CD14-positive monocyte (primary cell): ENCODE data around the gene CALHM1. TPM values are rescaled to one million over a fixed set of nuclear protein-coding genes. Genes with fewer than 3 reads are reported as not detected.

Experiments used
- DNase-seq, 3 donors: peaks; one replicate each; pipeline ENCODE4 v3.0.0-alpha.2; 2011 to 2022
- H2AFZ ChIP-seq: 2 replicates; pipeline ENCODE4 v1.6.0; 2012; ENCODE audit warnings: mild to moderate bottlenecking, low read depth, low read length, inconsistent platforms; ENCODE audit not compliant: insufficient read depth, poor library complexity, severe bottlenecking
- H3K27ac ChIP-seq, 2 donors: 1 replicate in 1 of 2; 2 replicates in 1 of 2; pipeline ENCODE4 v1.5.1; 2012 to 2013; ENCODE audit warnings: low read length in 2 of 2, control low read depth in 1 of 2, inconsistent platforms in 1 of 2, low read depth in 1 of 2, mild to moderate bottlenecking in 1 of 2
- H3K27me3 ChIP-seq, 2 donors: one replicate each; pipeline versions ENCODE4 v1.6.0 to v1.6.1; 2011 to 2013; ENCODE audit warnings: low read length in 2 of 2; ENCODE audit not compliant: control insufficient read depth in 2 of 2, insufficient read depth in 2 of 2
- H3K36me3 ChIP-seq, 2 donors: replicated peaks in 1 of 2; 1 replicate in 1 of 2; 2 replicates in 1 of 2; pipeline versions ENCODE4 v1.5.1 to v1.6.1; 2012 to 2013; ENCODE audit warnings: low read length in 2 of 2, control low read depth in 1 of 2, inconsistent platforms in 1 of 2, mild to moderate bottlenecking in 1 of 2; ENCODE audit not compliant: insufficient read depth in 2 of 2, control insufficient read depth in 1 of 2
- H3K4me1 ChIP-seq, 2 donors: 1 replicate in 1 of 2; 2 replicates in 1 of 2; pipeline versions ENCODE4 v1.5.1 to v1.6.1; 2012 to 2013; ENCODE audit warnings: low read length in 2 of 2, control low read depth in 1 of 2, inconsistent platforms in 1 of 2, mild to moderate bottlenecking in 1 of 2, moderate library complexity in 1 of 2; ENCODE audit not compliant: insufficient read depth in 2 of 2, control insufficient read depth in 1 of 2
- H3K4me2 ChIP-seq: replicated peaks from 2 replicates; pipeline ENCODE3; 2012; ENCODE audit warnings: low read length, moderate library complexity, mild to moderate bottlenecking; ENCODE audit not compliant: poor library complexity, severe bottlenecking; ENCODE audit errors: extremely low read depth
- H3K4me3 ChIP-seq, 3 experiments: fragments of 200-600 bp in 1 of 3; sonication (generic) in 1 of 3; replicated peaks in 1 of 3; 1 replicate in 2 of 3; 2 replicates in 1 of 3; pipeline ENCODE4 v1.5.1; 2011 to 2013; ENCODE audit warnings: low read length in 3 of 3, mild to moderate bottlenecking in 3 of 3, control low read depth in 2 of 3, low read depth in 2 of 3, inconsistent platforms in 1 of 3, moderate library complexity in 1 of 3
- H3K79me2 ChIP-seq: 2 replicates; pipeline ENCODE4 v1.6.0; 2012; ENCODE audit warnings: mild to moderate bottlenecking, control low read depth, inconsistent platforms, low read length, moderate library complexity; ENCODE audit not compliant: insufficient read depth
- H3K9ac ChIP-seq: 2 replicates; pipeline ENCODE4 v1.6.0; 2017; ENCODE audit warnings: low read length, mild to moderate bottlenecking; ENCODE audit not compliant: insufficient read depth, poor library complexity, severe bottlenecking
- H3K9me3 ChIP-seq, 2 donors: replicated peaks in 1 of 2; 1 replicate in 1 of 2; 2 replicates in 1 of 2; pipeline versions ENCODE4 v1.5.1 to v1.6.1; 2012 to 2013; ENCODE audit warnings: low read length in 2 of 2, control low read depth in 1 of 2; ENCODE audit not compliant: control insufficient read depth in 1 of 2, insufficient read depth in 1 of 2
- H4K20me1 ChIP-seq: 2 replicates; pipeline ENCODE4 v1.6.0; 2012; ENCODE audit warnings: mild to moderate bottlenecking, low read length, control low read depth, moderate library complexity; ENCODE audit not compliant: insufficient read depth
- H3K27ac Mint-ChIP-seq, 7 donors: one replicate each; pipeline ENCODE4 v1.8.0; 2020; ENCODE audit warnings: mild to moderate bottlenecking in 7 of 7, mixed read lengths in 7 of 7, moderate library complexity in 6 of 7, inconsistent platforms in 2 of 7
- H3K27me3 Mint-ChIP-seq, 3 donors: one replicate each; pipeline ENCODE4 v1.8.0; 2021 to 2022; ENCODE audit warnings: low read depth in 3 of 3, mild to moderate bottlenecking in 3 of 3, mixed read lengths in 3 of 3, moderate library complexity in 3 of 3, inconsistent platforms in 1 of 3
- H3K36me3 Mint-ChIP-seq, 2 donors: one replicate each; pipeline ENCODE4 v1.8.0; 2020; ENCODE audit warnings: mixed read lengths in 2 of 2, inconsistent platforms in 1 of 2, mild to moderate bottlenecking in 1 of 2
- H3K4me1 Mint-ChIP-seq: one replicate; pipeline ENCODE4 v1.8.0; 2020; ENCODE audit warnings: mild to moderate bottlenecking, mixed read lengths
- H3K4me3 Mint-ChIP-seq, 2 donors: one replicate each; pipeline ENCODE4 v1.8.0; 2020; ENCODE audit warnings: mild to moderate bottlenecking in 2 of 2, mixed read lengths in 2 of 2, moderate library complexity in 1 of 2
- H3K9me3 Mint-ChIP-seq, 7 donors: one replicate each; pipeline ENCODE4 v1.8.0; 2020 to 2022; ENCODE audit warnings: mixed read lengths in 7 of 7, mild to moderate bottlenecking in 6 of 7, moderate library complexity in 6 of 7, inconsistent platforms in 2 of 7
- WGBS: methylation state at CpG from one replicate; pipeline ENCODE4 v1.1.5; 2013; ENCODE audit warnings: missing lambda C conversion rate; ENCODE audit not compliant: insufficient coverage; 5-methylcytosine and 5-hydroxymethylcytosine counted together
- intact Hi-C, 2 donors: fragments of 100-400 bp; cut with micrococcal nuclease; formaldehyde crosslinking; loops; one replicate each; pipeline versions ENCODE4 v1.15.0 to v1.15.1; 2023
- polyA plus RNA-seq, 3 donors: library from polyadenylated mRNA; depleted of rRNA in 1 of 3; unstranded in 2 of 3; stranded (reverse) in 1 of 3; fragments of 300-500 nt in 2 of 3; fragments of >200 nt in 1 of 3; fragmentation: Illumina TruSeq in 2 of 3; gene quantifications; 1 replicate in 2 of 3; 2 replicates in 1 of 3; pipeline ENCODE4 v1.2.3, GENCODE V29; 2012 to 2021
- TF ChIP-seq, protein P1 (sequence below): fragments of 200-600 bp; IDR thresholded peaks from one replicate; pipeline ENCODE4 v1.8.0; 2022; ENCODE audit warnings: antibody characterized with exemption, mild to moderate bottlenecking

Gene CALHM1
- polyA plus RNA-seq, 3 donors, result not detected

DNA sequence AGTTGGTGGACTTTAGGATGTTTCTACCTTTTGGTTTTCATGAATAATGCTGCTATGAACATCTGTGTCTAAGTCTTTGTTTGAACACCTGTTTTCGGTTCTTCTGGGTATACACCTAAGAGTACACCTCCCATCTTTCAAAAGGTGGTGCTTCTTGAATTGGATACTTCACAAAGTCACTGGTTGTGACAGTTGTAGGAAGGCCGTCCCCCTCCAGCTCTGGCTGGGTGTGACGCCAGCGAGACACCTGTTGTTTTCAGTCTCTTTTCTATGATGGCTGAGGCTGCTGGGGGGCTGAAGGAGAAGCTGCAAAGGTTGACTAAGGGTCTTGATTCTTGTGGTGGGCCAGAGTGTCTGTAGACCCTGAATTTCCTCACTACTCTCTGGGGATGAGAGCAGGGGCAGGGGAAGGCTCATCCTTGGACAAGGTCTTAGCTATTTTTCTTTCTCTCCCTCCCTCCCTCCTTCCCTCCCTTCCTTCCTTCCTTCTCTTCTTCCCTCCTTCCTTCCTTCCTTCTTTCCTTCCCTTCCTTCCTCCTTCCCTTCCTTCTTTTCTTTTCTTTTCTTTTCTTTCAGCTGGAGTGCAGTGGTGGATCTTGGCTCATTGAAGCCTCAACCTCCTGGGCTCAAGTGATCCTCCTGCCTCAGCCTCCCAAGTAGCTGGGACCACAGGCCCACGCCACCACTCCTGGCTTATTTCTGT lies 40.4 kb upstream of the CALHM1 start:
- Mint-ChIP-seq H3K9me3 (peaks cover 0 to 6% (median 0%) of the 10 kb centered on the region in 7 donors), H3K36me3 (peaks cover 0 to 3% of the 10 kb centered on the region in 2 donors), H3K27ac (no peak overlapping the region), H3K27me3 (peaks cover 44 to 57% (median 52%) of the 10 kb centered on the region in 3 donors), H3K4me3 (no peak overlapping the region), H3K4me1 (peaks cover 8% of the 10 kb centered on the region)
- Histone ChIP-seq H2AFZ (no peak overlapping the region), H3K9me3 (peaks cover 0 to 14% of the 10 kb centered on the region in 2 donors), H3K4me1 (peaks cover 3 to 12% of the 10 kb centered on the region in 2 donors), H3K9ac (no peak overlapping the region), H3K36me3 (no peaks in the 10 kb centered on the region), H3K27ac (no peak overlapping the region), H3K27me3 (peaks cover 22 to 37% of the 10 kb centered on the region in 2 donors), H3K79me2 (no peaks in the 10 kb centered on the region), H3K4me3 (no peak overlapping the region), H4K20me1 (no peaks in the 10 kb centered on the region), H3K4me2 (no peak overlapping the region)
- DNase-seq, result no peak
- WGBS, result 100% methylated on average over 2 of the region's 5 CpGs
- intact Hi-C loops, result no loop called here
- TF ChIP-seq, protein P1, sequence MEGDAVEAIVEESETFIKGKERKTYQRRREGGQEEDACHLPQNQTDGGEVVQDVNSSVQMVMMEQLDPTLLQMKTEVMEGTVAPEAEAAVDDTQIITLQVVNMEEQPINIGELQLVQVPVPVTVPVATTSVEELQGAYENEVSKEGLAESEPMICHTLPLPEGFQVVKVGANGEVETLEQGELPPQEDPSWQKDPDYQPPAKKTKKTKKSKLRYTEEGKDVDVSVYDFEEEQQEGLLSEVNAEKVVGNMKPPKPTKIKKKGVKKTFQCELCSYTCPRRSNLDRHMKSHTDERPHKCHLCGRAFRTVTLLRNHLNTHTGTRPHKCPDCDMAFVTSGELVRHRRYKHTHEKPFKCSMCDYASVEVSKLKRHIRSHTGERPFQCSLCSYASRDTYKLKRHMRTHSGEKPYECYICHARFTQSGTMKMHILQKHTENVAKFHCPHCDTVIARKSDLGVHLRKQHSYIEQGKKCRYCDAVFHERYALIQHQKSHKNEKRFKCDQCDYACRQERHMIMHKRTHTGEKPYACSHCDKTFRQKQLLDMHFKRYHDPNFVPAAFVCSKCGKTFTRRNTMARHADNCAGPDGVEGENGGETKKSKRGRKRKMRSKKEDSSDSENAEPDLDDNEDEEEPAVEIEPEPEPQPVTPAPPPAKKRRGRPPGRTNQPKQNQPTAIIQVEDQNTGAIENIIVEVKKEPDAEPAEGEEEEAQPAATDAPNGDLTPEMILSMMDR, result no peak

DNA sequence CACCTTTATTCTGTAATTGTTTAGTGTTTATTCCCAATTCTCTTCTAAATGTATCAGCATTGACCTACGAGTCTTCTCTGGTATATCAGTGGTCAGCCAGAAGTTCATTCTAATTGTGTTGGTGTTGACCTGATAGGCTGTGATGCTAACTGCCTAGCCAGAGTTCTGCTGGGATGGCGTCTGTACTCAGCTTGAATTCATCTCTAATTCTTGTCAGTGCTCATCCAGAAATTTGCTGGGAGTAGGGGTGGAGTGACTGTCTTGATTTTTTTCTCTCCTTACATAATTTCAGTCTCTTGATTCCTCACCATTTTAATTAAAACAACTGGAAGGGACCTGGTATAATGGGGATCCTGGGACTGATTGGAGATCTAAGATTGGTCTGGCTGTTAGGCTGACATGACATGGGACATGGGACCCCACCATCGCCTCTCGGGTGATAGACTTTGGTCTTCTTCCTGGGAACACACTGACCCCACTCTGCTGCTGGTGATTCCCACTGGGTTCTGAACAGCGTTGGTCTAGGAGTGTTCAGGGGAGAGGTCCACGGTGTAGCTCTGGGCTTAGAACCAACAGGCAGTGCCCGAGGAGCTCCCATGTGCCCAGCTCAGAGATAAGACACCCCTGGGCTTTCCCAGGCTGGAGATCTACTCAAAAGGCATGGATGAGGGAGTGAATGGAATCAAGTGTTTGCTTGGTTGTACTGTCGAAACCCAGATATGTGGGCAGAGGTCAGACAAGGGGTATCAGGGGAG lies 38.6 kb upstream of the CALHM1 start:
- peaks cover 57 to 64% (median 64%) of the 10 kb centered on the region in 3 donors for H3K27me3 Mint-ChIP-seq
- Histone ChIP-seq H3K79me2 (no peaks in the 10 kb centered on the region), H3K9ac (no peak overlapping the region), H3K4me3 (no peak overlapping the region), H3K4me2 (no peak overlapping the region), H4K20me1 (no peaks in the 10 kb centered on the region), H3K27me3 (peaks cover 35 to 49% of the 10 kb centered on the region in 2 donors), H2AFZ (no peak overlapping the region), H3K27ac (no peak overlapping the region), H3K36me3 (no peaks in the 10 kb centered on the region), H3K9me3 (peaks cover 0 to 14% of the 10 kb centered on the region in 2 donors), H3K4me1 (peaks cover 6 to 15% of the 10 kb centered on the region in 2 donors)
- peak overlapping the region in 1 of 2 donors; percentile 23 for H3K4me3 Mint-ChIP-seq
- DNase-seq, result no peak
- H3K36me3 Mint-ChIP-seq, result peaks cover 3 to 4% of the 10 kb centered on the region in 2 donors
- peaks cover 0 to 7% (median 4%) of the 10 kb centered on the region in 7 donors for H3K9me3 Mint-ChIP-seq
- TF ChIP-seq, protein P1, result no peak
- H3K4me1 Mint-ChIP-seq, result peaks cover 10% of the 10 kb centered on the region
- intact Hi-C loops, result no loop called here
- no peak overlapping the region for H3K27ac Mint-ChIP-seq
- 92% methylated on average over 7 of the region's 8 CpGs for WGBS
